ENCODE measurements around the gene THOC2.
"Not testable (repeated sequence)": the region's sequence is repeated elsewhere in the genome, so short reads cannot be mapped to it uniquely, and the experiment has no call there.

The THOC2 gene, protein sequence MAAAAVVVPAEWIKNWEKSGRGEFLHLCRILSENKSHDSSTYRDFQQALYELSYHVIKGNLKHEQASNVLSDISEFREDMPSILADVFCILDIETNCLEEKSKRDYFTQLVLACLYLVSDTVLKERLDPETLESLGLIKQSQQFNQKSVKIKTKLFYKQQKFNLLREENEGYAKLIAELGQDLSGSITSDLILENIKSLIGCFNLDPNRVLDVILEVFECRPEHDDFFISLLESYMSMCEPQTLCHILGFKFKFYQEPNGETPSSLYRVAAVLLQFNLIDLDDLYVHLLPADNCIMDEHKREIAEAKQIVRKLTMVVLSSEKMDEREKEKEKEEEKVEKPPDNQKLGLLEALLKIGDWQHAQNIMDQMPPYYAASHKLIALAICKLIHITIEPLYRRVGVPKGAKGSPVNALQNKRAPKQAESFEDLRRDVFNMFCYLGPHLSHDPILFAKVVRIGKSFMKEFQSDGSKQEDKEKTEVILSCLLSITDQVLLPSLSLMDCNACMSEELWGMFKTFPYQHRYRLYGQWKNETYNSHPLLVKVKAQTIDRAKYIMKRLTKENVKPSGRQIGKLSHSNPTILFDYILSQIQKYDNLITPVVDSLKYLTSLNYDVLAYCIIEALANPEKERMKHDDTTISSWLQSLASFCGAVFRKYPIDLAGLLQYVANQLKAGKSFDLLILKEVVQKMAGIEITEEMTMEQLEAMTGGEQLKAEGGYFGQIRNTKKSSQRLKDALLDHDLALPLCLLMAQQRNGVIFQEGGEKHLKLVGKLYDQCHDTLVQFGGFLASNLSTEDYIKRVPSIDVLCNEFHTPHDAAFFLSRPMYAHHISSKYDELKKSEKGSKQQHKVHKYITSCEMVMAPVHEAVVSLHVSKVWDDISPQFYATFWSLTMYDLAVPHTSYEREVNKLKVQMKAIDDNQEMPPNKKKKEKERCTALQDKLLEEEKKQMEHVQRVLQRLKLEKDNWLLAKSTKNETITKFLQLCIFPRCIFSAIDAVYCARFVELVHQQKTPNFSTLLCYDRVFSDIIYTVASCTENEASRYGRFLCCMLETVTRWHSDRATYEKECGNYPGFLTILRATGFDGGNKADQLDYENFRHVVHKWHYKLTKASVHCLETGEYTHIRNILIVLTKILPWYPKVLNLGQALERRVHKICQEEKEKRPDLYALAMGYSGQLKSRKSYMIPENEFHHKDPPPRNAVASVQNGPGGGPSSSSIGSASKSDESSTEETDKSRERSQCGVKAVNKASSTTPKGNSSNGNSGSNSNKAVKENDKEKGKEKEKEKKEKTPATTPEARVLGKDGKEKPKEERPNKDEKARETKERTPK (N-terminal part only)

DNA sequence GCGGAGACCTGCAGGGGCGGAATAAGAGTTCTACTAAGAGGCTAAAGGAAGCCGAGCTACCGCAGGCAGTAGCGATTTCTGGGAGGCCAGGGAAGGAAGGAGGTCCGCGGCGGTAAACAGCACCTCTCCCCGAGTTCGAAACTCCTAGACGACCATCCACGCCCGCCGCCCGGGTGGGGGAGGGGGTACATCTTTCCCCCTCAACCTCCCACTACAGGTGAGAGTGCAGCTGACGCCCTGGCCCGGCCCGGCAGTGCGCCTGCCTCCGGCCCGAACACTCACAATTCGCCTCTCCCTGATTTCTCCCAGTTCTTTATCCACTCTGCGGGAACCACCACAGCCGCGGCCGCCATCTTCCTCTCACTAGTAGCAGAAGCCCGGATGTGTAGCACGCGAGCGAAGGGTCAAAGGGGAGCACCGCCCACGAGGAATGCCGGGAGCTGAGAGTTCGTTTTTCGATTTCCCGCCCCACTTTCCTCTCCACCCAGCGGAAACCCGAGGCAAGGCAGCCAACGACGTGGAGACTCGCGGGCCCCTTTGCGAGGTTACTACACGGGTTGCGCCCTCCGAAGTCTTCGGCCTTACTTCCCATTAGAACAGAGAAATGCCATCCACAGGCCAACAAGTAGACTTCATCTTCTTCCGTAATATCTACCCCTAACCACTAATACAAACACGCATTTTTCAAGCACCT lies at the start of gene THOC2:
THOC2 (minus strand) TSS at position 383 of the 694 bp plus-strand sequence; CDS start at position 353, 30 bp downstream.
- DNase-seq, result peak; percentile 89

DNA sequence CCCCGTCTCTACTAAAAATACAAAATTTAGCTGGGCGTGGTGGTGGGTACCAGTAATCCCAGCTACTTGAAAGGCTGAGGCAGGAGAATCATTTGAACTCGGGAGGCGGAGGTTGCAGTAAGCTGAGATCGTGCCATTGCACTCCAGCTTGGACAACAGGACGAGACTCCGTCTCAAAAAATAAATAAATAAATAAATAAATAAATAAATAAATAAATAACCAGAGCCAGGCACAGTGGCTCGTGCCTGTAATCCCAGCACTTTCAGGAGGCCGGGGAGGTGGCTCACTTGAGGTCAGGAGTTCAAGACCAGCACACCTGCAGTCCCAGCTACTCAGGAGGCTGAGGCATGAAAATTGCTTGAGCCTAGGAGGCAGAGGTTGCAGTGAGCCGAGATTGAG lies 48.9 kb upstream of the THOC2 start:
- DNase-seq, result not testable (repeated sequence)

DNA sequence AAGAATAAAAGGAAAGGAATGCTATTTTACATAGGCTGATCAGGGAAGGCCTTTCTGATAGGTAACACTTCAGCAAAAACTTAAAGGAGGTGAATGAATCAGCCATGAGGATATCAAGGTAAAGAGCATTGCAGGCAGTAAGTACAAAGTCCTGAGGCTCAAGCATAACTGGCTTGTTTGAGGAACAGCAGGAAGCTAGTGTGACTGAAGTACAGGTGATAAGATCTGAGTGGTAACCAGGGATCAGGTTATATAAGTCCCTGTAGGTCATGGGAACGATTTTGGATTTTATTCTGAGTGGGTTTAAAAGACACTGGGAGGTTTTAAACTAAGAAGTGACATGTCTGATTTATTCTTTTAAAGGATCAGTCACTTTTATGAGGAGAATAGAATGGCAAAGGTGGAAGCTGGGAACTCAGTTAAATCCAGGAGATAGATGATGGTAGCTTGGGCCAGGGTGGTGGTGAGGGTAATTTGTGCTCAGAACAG lies 47.1 kb upstream of the THOC2 start:
- no peak for DNase-seq

DNA sequence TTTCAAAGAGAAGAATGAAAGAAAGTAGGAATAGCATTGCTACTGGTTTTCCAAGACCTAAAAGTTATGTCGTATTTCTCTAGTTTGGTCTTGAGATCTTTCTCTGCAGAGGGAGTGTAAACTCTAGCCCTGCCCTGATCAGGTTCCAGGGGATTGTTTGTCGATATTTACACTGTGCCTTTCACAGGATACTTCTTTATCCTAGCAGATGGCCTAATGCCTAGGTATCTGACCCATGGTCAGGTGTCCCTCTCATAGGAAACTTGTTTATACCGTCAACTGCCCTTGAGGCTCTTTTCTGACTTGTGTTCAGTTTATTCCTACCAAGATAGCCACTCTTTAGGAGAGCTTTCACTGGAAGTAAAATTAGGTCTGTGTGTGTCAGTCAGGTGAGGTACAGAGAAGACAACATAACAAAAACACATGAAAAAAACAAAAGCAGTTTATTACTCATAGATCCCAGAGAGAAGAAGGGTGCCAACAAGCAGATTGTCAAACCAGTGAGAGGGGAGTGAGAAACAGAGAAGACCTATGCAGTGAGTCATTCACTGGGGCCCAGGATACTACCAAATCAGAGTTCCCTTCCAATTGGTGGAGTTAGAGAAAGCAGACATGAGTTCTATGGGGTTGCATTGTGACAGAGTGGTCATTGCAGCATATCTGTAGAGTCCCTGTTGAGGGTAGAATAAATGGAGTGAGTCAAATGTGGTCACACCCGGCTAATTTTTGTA lies 40.6 kb upstream of the THOC2 start:
- DNase-seq, result no peak

DNA sequence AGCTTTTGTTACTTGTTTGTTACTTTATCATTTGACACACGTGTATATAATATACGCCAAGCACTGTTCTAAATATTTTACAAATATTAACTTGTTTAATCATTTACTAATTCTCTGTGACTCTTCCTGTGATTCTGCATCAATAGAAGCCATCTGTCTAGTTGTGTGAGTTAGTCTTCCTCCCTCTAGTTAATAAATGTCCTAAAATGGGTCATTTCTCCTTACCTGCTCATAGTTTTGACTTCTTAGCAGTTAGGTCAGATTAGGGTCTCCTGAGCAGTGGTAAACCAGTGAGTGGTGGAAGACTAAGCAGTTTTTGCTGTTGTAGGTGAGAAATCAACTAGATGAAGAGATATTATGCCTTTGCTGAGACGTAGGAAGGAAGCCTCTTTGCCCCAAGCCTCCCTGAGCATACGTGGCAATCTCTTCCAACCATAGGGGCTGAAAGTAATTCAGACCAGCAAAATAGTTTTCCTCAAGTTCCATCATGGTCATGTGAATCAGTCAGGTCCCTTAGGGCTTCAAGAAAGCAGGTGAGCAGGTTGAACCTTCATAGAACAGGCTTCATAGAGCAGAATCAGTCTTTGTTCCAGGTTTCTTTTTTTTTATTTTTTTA lies 38.7 kb upstream of the THOC2 start:
- DNase-seq, result no peak

DNA sequence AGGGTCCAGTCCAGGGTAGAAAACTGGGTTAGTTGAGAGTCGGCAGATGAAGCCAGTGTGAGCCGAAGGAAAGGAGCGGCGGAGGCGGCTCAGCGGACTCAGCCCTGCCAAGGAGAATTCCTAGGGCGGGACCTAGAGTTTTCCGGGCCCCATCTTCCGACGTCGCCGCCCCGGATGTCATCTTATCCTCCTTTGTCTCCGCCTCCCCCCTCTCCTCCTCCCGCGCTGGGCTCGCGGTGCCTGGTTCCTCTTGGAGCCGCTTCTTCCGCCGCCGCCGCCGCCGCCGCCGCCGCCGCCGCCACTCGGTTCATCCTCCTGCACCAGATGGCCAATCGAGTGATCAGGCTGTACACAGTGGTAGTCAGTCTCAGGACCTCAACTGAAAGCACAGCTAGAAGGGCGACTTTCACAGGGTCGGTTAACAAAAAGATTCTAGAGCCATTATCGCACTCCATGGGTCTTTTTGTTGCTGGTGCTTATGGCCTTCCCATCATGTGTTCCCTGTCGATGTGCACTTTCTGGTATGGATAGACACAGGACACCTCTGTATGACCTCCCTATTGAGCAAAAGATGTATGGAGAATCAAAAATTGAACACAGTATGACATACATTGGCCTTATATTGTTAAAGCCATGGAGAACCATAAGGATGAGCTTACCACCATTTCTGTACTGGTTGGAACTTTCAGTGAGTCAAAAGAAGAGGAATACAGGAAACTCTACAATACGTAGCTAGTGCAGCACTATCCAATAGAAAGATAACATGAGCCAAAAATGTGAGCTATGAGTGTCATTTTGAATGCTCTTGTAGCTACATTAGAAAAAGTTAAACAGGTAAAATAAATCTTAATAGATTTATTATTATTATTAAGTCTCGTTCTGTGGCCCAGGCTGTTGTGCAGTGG lies 32.4 kb upstream of the THOC2 start:
- DNase-seq, result peak; percentile 91

DNA sequence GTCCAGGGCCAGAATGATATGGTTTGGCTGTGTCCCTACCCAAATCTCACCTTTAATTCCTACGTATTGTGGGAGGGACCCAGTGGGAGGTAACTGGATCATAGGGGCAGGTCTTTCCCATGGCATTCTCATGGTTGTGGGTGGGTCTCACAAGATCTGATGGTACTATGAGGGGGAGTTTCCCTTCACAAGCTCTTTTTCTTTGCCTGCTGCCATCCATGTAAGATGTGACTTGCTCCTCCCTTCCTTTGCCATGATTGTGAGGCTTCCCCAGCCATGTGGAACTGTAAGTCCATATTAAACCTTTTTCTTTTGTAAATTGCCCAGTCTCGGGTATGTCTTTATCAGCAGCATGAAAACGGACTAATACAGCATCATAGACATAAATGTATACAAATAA lies 27.0 kb upstream of the THOC2 start:
- DNase-seq, result not testable (repeated sequence)

DNA sequence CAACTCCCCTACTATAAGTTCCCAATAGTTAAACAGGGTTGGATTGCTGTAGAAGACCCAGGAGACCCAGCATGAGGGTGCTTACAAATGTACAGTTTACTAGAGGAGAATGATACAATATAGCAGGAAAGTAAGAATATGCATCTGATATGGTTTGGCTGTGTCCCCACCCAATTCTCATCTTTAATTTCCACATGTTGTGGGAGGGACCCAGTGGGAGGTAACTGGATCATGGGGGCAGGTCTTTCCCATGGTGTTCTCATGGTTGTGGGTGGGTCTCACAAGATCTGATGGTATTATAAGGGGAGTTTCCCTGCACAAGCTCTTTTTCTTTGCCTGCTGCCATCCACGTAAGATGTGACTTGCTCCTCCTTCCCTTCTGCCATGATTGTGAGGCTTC lies 24.9 kb upstream of the THOC2 start:
- DNase-seq, result not testable (repeated sequence)

DNA sequence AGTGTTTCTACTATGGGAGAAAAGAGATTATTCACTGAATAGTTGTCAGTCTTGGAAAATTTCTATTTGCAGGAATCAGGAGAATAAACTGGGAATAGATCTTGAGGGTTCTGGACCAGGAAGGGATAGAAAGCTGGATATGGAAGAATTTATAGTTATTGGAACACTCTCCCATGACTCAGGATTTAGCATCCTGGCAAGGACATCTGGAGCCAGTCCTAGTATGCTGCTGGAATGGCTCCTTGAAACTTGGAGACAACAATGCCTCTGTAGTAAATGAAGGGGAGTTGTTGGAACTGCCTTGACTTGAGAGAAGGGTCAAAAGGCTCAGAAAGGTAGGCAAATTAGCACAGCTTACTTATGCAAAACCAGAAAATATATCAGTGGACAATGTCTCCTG lies 23.5 kb upstream of the THOC2 start:
- no peak for DNase-seq

DNA sequence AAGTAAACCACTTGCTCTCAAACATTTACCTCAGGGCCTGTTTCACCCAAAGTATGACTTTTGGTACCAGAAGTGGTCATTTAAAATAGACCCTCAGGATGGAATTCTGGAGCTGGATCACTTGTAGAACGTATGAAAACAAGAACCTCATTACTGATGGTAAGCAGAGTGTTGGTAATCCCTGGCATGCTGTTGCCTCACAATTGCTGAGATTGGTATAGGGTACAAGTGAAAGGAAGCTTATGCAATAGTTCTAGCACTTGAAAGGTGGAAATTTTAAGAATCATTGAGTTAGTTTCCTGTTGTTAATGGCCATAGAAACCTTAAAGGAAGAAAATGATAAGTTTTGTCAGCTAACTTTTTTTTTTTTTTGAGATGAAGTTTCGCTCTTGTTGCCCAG lies 22.3 kb upstream of the THOC2 start:
- no peak for DNase-seq

DNA sequence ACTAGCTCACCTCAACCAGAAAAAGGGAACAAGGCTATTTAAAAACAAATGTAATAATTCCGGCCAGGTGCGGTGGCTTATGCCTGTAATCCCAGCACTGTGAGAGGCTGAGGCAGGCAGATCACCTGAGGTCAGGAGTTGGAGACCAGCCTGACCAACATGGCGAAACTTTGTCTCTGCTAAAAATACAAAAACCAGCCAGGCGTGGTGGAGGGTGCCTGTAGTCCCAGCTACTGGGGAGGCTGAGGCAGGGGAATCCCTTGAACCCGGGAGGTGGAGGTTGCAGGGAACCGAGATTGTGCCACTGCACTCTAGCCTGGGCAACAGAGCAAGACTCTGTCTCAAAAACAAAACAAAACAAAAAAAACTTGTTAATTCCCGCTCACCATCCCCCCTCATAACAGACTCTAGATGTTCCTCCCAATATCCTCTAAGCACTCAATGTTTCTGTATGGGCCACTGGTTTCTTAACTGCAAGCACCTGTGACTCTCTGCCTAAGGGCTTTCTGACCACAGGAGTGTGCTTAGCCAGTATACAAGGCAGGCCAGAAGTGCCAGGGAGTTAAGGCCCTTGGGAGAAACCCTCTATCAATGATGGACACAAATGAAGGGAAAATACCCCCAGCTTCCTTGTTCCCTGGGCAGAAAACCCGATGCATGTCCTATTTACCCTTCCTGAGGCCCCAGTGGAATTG lies 21.0 kb upstream of the THOC2 start:
- DNase-seq, result no peak

DNA sequence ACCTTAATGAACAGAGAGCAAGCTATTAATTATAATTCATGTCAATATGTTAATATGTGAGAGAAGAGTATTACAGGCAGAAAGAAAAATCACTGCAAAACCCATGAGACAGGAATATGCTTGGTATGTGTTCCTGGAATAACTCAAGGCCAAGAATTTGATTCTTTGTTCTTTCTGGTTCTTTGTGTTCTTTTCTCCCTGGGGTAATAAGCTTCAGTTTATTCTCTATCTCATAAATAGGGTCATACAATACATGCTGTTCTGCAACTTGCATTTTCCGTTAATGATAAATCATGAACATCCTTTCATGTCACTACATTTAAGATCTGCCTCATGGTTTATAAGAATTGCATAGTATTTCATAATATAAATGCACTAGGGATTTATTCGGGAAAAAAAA lies 16.8 kb upstream of the THOC2 start:
- DNase-seq, result no peak

DNA sequence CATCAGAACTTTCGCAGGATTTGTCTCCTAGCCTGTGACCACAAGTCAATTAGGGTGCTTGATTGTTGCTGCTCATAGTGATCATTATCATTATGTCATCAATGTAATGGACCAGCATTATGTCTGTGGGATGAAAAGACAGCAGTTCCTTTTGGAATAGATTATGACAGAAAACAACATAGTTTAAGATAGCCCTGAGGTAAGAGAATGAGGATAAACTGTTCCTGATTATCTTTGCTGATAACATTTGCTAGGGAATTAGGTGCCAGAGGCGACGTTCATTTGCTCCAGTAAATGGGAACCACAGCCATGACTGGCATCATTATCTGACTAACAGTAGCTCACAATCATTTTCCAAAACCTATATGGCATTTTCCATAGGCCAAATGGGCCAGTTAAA lies 12.7 kb upstream of the THOC2 start:
- DNase-seq, result no peak

DNA sequence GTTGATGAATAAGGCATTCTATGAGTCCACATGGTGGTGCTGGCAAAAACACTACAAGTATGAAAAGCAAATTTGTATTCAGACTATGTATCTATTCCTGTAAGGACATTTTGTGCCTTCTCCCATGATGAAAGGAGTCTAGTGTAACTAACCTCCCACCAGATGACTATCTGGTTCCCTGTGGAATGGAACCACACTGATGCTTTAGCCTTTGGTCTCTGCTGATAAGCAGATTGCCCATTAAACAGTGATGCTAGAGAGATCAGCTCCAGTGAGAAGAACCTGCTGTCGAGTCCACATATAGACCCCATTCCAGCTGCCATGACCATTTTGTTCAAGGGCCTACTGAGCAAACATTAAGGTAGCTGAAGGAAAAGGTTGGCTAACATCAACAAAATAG lies 10.5 kb upstream of the THOC2 start:
- DNase-seq, result peak; percentile 30

DNA sequence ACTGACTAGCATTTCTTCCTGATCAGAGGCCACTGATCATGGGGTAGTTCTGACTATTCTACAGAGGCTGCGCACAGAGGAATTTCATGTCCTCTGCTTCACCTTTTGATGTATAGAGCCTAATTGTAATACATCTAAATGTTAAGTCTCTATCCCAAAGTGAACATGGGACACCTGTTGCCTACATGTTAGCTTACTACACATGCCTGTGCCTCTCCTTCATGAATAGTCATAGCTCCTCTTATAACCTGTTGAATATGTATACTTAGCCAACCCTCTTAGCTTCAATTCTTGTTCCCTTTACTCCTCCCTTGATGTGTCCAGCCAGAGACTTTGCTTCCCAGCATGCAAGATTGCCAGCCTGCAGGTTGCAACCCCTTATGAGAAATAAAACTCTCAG lies 9.6 kb upstream of the THOC2 start:
- no peak for DNase-seq

DNA sequence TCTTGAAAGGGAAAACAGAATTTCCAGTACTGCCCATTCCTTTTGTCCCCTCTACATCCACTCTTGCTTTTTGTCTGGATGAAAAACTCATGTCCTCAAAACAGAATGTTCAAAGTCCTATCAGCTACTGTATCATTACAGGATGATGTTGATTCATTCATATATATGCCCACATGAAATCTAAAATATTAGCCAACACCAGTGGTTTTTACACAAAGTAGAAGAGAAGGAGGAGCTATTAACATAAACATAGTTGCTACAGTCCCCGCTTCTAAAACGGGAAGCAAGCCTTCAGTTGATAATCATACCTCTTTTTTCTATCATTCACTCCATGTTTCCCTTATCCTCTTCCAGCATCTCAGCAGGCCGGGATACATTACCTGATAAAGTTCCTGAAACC lies 7.7 kb upstream of the THOC2 start:
- no peak for DNase-seq

DNA sequence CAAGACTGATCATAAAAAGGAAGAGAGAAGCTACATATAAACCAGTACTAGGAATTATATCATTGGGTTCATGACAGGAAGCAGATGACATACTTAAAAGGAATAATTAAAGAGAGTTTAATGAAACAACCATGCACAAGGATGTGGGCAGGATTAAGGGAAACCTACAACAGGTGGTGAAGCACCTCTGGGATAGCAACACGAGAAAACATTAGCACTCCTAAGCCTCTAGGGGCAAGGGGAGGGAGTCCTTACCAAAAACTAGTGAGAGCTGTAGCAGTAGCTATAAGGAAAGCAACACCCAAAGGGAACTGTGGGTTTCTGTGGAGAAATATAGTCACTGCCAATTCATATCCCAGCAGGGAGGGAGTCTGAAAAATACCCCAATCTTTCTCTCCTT lies 7.2 kb upstream of the THOC2 start:
- no peak for DNase-seq

DNA sequence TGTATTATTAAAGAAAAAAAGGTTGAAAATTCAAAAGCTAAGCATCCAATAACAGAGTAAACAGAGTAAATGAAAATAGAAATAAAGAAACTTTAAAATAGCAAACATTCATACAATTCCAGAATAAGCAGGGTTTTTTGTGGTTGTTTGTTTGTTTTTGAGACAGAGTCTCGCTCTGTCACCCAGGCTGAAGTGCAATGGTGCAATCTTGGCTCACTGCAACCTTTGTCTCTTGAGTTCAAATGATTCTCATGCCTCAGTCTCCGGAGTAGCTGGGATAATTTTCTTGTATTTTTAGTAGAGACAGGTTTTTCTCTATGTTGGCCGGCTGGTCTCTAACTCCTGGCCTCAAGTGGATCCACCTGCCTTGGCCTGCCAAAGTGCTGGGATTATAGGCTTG lies 6.6 kb upstream of the THOC2 start:
- DNase-seq, result no peak

DNA sequence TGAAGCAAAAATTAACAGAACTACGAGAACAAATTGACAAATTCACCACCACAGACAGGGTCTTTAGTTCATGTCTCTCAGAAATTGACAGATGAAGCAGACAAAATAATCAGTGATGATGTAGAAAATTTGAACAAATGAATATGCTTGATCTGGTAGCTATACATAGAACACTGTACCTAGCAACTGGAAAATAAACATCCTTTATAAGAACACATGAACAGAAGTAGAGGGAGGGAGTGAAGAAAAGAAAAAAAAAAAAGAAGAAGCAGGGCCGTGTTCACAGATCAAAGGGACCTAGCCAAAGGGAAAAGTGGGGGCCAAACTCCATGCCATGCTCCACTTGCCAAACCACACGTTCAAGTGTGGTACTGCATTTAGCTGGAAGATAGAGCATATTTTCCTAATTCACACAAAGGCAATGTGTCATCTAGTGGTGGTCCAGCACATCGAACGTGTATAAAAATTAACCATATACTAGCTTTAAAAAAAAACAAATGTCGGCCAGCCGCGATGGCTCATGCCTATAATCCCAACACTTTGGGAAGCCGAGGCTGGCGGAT lies 5.6 kb upstream of the THOC2 start:
- DNase-seq, result no peak
